Measurements from ENCODE around the gene NACA.
"Not testable (repeated sequence)": the region's sequence is repeated elsewhere in the genome, so short reads cannot be mapped to it uniquely, and the experiment has no call there.

NACA gene

GRCh38 chr12:56751712-56752598 lies 26.9 kb upstream of the NACA start, which contains the start of gene PRIM1:
PRIM1 (minus strand) TSS chr12:56752323; CDS start chr12:56752298, 25 bp downstream.
- Histone ChIP-seq H3K27me3 (ENCODE audit: insufficient read depth, low read depth) (no peaks in the 10 kb centered on the region), H3K36me3 (ENCODE audit: insufficient read depth) (no peaks in the 10 kb centered on the region; the same call in 1 of the 2 replicates), H3K79me2 (ENCODE audit: insufficient read depth, low read depth) (peaks cover 19% of the 10 kb centered on the region), H2AFZ (ENCODE audit: low read depth) (peak within 1 kb of the TSS; percentile 63), H3K4me1 (ENCODE audit: low read depth, poor library complexity, severe bottlenecking) (peaks cover 24% of the 10 kb centered on the region), H3K4me2 (peak within 1 kb of the TSS; percentile 80), H3K27ac (peak within 1 kb of the TSS; percentile 83), H3K4me3 (IDR thresholded peaks at IDR 0.05; ENCODE audit: insufficient read depth, low read depth, low read length) (peak within 1 kb of the TSS; percentile 22), H4K20me1 (ENCODE audit: insufficient read depth) (no peaks in the 10 kb centered on the region), H3K9ac (peak within 1 kb of the TSS; percentile 88)
- peak; percentile 83 for TF ChIP-seq CTCF (conservative IDR thresholded peaks at IDR 0.05; ENCODE audit: low read depth, low read length)

DNA sequence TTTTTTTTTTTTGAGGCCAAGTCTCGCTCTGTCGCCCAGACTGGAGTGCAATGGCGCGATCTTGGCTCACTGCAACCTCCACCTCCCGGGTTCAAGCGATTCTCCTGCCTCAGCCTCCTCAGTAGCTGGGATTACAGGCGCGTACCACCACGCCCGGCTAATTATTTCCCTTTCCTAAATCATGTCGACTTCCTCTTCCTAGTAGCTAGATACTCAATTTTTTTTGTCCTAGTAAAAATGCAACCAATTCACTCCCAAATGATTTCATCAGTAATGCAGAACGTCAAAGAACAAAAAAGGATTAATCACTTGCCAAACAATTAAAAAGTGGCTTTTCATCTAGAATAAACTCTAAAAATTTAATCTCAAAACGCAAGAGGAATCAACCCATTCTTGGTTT lies 25.5 kb upstream of the NACA start:
- not testable (repeated sequence) for H4K20me1 ChIP-seq (ENCODE audit: insufficient read depth); H3K27me3 ChIP-seq (ENCODE audit: insufficient read depth, low read depth); H3K36me3 ChIP-seq (ENCODE audit: insufficient read depth)
- peaks cover 20% of the 10 kb centered on the region for H3K4me1 ChIP-seq (ENCODE audit: low read depth, poor library complexity, severe bottlenecking)
- H3K27ac ChIP-seq: peak overlapping the region; percentile 83
- H3K4me2 ChIP-seq: peak overlapping the region; percentile 80
- H3K9ac ChIP-seq: peak overlapping the region; percentile 88; the same call in 1 of the 2 replicates
- peak overlapping the region; percentile 22 for H3K4me3 ChIP-seq (IDR thresholded peaks at IDR 0.05; ENCODE audit: insufficient read depth, low read depth, low read length)
- H3K79me2 ChIP-seq (ENCODE audit: insufficient read depth, low read depth): peaks cover 19% of the 10 kb centered on the region
- peak overlapping the region; percentile 63; the same call in 1 of the 2 replicates for H2AFZ ChIP-seq (ENCODE audit: low read depth)

- no peak overlapping the region for H2AFZ ChIP-seq (ENCODE audit: low read depth)
Measured at GRCh38 chr12:56749853-56750252, 24.8 kb upstream of the NACA start.

GRCh38 chr12:56749359-56749758 lies 24.3 kb upstream of the NACA start:
- TF ChIP-seq CTCF (conservative IDR thresholded peaks at IDR 0.05; ENCODE audit: low read depth, low read length): no peak
- Histone ChIP-seq H3K27me3 (ENCODE audit: insufficient read depth, low read depth) (no peaks in the 10 kb centered on the region), H3K79me2 (ENCODE audit: insufficient read depth, low read depth) (peaks cover 19% of the 10 kb centered on the region)

More at GRCh38 chr12:56749853-56750252, 24.8 kb upstream of the NACA start:
- no peak for TF ChIP-seq CTCF (conservative IDR thresholded peaks at IDR 0.05; ENCODE audit: low read depth, low read length)
- Histone ChIP-seq H3K4me2 (peak overlapping the region; percentile 80; the same call in 1 of the 2 replicates), H3K9ac (no peak overlapping the region), H3K79me2 (ENCODE audit: insufficient read depth, low read depth) (peaks cover 19% of the 10 kb centered on the region), H3K36me3 (ENCODE audit: insufficient read depth) (peaks cover 3% of the 10 kb centered on the region; the same call in 1 of the 2 replicates), H3K27me3 (ENCODE audit: insufficient read depth, low read depth) (no peaks in the 10 kb centered on the region), H3K27ac (no peak overlapping the region), H3K4me3 (IDR thresholded peaks at IDR 0.05; ENCODE audit: insufficient read depth, low read depth, low read length) (no peak overlapping the region), H4K20me1 (ENCODE audit: insufficient read depth) (no peaks in the 10 kb centered on the region), H3K4me1 (ENCODE audit: low read depth, poor library complexity, severe bottlenecking) (peaks cover 20% of the 10 kb centered on the region)

More at GRCh38 chr12:56749359-56749758, 24.3 kb upstream of the NACA start:
- Histone ChIP-seq H4K20me1 (ENCODE audit: insufficient read depth) (no peaks in the 10 kb centered on the region), H3K4me3 (IDR thresholded peaks at IDR 0.05; ENCODE audit: insufficient read depth, low read depth, low read length) (no peak overlapping the region), H3K4me1 (ENCODE audit: low read depth, poor library complexity, severe bottlenecking) (peaks cover 20% of the 10 kb centered on the region), H3K27ac (no peak overlapping the region), H2AFZ (ENCODE audit: low read depth) (no peak overlapping the region), H3K36me3 (ENCODE audit: insufficient read depth) (peaks cover 7% of the 10 kb centered on the region; the same call in 1 of the 2 replicates), H3K9ac (no peak overlapping the region), H3K4me2 (no peak overlapping the region)

Data from KMS-11 (cell line).